Stomach (tissue), 9 donors: ENCODE data around the gene P2RX3. TPM values are rescaled to one million over a fixed set of nuclear protein-coding genes. Genes with fewer than 3 reads are reported as not detected.
A peak's percentile ranks its signal among the peaks of the same experiment; 100 is the strongest.

Experiments used
- DNase-seq, 2 donors: peaks; one replicate each; pipeline versions ENCODE4 v3.0.0 to v3.0.0-alpha.2; 2013 to 2019
- H3K27ac ChIP-seq, 5 donors: fragments of 200-600 bp in 4 of 5; sonication (generic) in 4 of 5; one replicate each; pipeline ENCODE4 v1.5.1; 2013 to 2019; ENCODE audit warnings: mild to moderate bottlenecking in 1 of 5, moderate library complexity in 1 of 5
- H3K27me3 ChIP-seq, 3 donors: fragments of 200-600 bp; sonication (generic); one replicate each; pipeline ENCODE4 v1.5.1; 2017 to 2019; ENCODE audit warnings: mixed run types in 1 of 3
- H3K36me3 ChIP-seq, 4 donors: fragments of 200-600 bp; sonication (generic); 1 replicate in 3 of 4; 2 replicates in 1 of 4; pipeline ENCODE4 v1.5.1; 2016 to 2019
- H3K4me1 ChIP-seq, 4 donors: fragments of 200-600 bp; sonication (generic); one replicate each; pipeline ENCODE4 v1.5.1; 2016 to 2019
- H3K4me3 ChIP-seq, 4 donors: fragments of 200-600 bp; sonication (generic) in 3 of 4; one replicate each; pipeline ENCODE4 v1.5.1; 2016 to 2019; ENCODE audit warnings: mild to moderate bottlenecking in 1 of 4
- H3K9me3 ChIP-seq, 4 donors: fragments of 200-600 bp; sonication (generic); one replicate each; pipeline ENCODE4 v1.5.1; 2016 to 2019
- CTCF ChIP-seq, 7 experiments: fragments of 450-650 bp in 4 of 7; fragments of 200-600 bp in 3 of 7; sonication (generic) in 3 of 7; IDR thresholded peaks; one replicate each; pipeline ENCODE4 v1.5.1; 2016 to 2019; ENCODE audit warnings: antibody characterized with exemption in 7 of 7, control low read depth in 2 of 7, mild to moderate bottlenecking in 1 of 7
- EP300 ChIP-seq: sonication (generic); formaldehyde crosslinking; IDR thresholded peaks from one replicate; pipeline ENCODE4 v1.6.1; 2017; ENCODE audit warnings: antibody characterized with exemption
- POLR2A ChIP-seq, 4 donors: fragments of 450-650 bp; IDR thresholded peaks; one replicate each; pipeline ENCODE4 v1.6.1; 2016; ENCODE audit warnings: antibody characterized with exemption in 4 of 4, control low read depth in 2 of 4, mild to moderate bottlenecking in 1 of 4, moderate library complexity in 1 of 4
- POLR2AphosphoS5 ChIP-seq, 3 donors: sonication (generic); formaldehyde crosslinking; IDR thresholded peaks; one replicate each; pipeline ENCODE4 v1.6.1; 2016; ENCODE audit warnings: antibody characterized with exemption in 3 of 3
- WGBS, 5 donors: extraction: QIAGEN DNeasy Blood & Tissue Kit in 3 of 5; methylation state at CpG; one replicate each; pipeline versions ENCODE4 v1.1.5 to v1.1.7; 2013 to 2018; 5-methylcytosine and 5-hydroxymethylcytosine counted together
- intact Hi-C: fragments of 100-400 bp; cut with DNase I; formaldehyde crosslinking; loops from one replicate; pipeline ENCODE4 v1.15.1; 2023; ENCODE audit warnings: low total_unique reads
- polyA plus RNA-seq, 3 donors: library from polyadenylated mRNA; stranded (reverse); fragments of 200-250 nt; gene quantifications; one replicate each; pipeline ENCODE4 v1.2.3, GENCODE V29; 2013
- total RNA-seq, 5 donors: library from RNA; depleted of rRNA; stranded (reverse); fragments of >200 nt; gene quantifications; one replicate each; pipeline versions ENCODE4 v1.1.0 to v1.2.3, GENCODE V29; 2014 to 2016
- donor health status: healthy with polysubstance abuse.
- donor health status: Bipolar disorder and iron deficiency.
- donor health status: healthy.

Gene P2RX3
- total and polyA plus RNA-seq, 8 donors = 0.18 to 1.7 TPM; not detected in 6

DNA sequence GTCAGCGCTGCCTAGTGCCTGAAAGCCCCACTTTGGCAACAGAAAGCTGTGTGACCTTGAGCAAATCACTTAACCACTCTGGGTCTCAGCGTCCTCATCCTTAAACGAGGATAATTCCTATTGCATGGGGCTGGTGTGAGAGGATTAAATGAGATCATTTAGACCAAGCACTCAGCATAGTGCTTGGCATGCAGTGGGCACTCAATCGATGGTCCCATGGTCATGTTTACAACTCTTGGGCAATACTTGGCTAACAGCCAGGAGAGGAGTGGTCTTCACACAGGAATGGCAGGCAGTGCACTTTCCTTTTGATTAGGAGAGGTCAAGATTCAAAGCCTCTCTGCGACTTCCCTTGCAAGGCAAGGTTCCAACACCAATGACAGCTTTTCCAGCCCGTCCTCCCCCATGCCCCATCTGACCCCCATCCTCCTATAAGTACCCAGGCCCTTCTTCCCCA, 27.5 kb upstream of the P2RX3 start:
- H3K27me3 ChIP-seq = no peaks in the 10 kb centered on the region
- H3K4me1 ChIP-seq = peaks cover 82 to 100% (median 94%) of the 10 kb centered on the region in 4 donors
- peak overlapping the region; percentile 84 to 95 (median 90) for H3K27ac ChIP-seq
- TF ChIP-seq POLR2AphosphoS5 (IDR thresholded peaks at IDR 0.05) (peak in 1 of 3 donors; percentile 72), CTCF (IDR thresholded peaks at IDR 0.05) (no peak), EP300 (no peak), POLR2A (IDR thresholded peaks at IDR 0.05) (no peak)
- peaks cover 54 to 69% (median 62%) of the 10 kb centered on the region in 4 donors for H3K36me3 ChIP-seq
- DNase-seq = peak in 1 of 2 donors; percentile 82
- H3K4me3 ChIP-seq = peak overlapping the region; percentile 42 to 52 (median 45)
- H3K9me3 ChIP-seq = no peaks in the 10 kb centered on the region
- intact Hi-C loops = no loop called here
- 27 to 42% (median 31%) methylated on average over 6 of the region's 6 CpGs for WGBS, 5 donors

- intact Hi-C loops = no loop called here
- TF ChIP-seq POLR2AphosphoS5 (IDR thresholded peaks at IDR 0.05) (peak; percentile 34 to 92 (median 84)), CTCF (IDR thresholded peaks at IDR 0.05) (no peak), POLR2A (IDR thresholded peaks at IDR 0.05) (peak in 1 of 4 donors; percentile 41)
- Histone ChIP-seq H3K9me3 (no peaks in the 10 kb centered on the region), H3K27me3 (no peaks in the 10 kb centered on the region), H3K4me1 (peaks cover 82 to 100% (median 94%) of the 10 kb centered on the region in 4 donors), H3K27ac (peak overlapping the region; percentile 84 to 95 (median 90)), H3K36me3 (peaks cover 60 to 72% (median 69%) of the 10 kb centered on the region in 4 donors), H3K4me3 (peak overlapping the region; percentile 42 to 52 (median 45))
- peak; percentile 94 to 97 for DNase-seq
- WGBS, 5 donors = 0 to 3% (median 1%) methylated on average over 11 to 31 of the region's 31 CpGs
These were observed 26.8 kb upstream of the P2RX3 start for GRCh38 chr11:57311109-57311936.

DNA sequence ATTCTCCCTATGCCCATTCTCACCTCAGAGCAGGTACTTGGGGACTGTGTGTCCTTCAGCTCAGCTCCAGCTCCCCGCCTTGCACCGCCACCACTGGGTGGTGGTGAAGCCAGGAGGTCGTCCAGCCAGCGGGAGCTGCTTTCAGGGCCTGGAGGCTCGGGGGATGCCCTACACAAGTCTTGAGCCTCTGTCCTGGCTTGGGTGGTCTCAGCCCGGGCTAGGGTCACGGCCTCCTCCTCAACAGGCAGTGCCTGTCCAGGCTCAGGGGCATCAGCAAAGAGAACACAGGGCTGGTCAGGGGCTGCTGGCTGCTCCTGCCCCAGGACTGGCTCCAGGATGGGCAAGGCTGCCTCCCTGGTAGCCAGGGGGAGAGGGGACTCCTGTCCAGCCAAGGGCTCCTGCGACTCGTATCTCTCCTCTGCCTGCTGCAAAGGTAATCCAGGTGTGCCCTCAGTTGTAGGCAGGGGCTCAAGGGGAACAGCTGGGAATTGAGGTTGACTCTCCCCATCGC, 25.6 kb upstream of the P2RX3 start:
- intact Hi-C loops = no loop called here
- 57 to 70% (median 63%) methylated on average over 4 to 10 of the region's 10 CpGs for WGBS, 5 donors
- H3K36me3 ChIP-seq = peaks cover 71 to 83% (median 80%) of the 10 kb centered on the region in 4 donors
- no peaks in the 10 kb centered on the region for H3K27me3 ChIP-seq
- TF ChIP-seq POLR2AphosphoS5 (IDR thresholded peaks at IDR 0.05) (no peak), EP300 (no peak), CTCF (IDR thresholded peaks at IDR 0.05) (no peak), POLR2A (IDR thresholded peaks at IDR 0.05) (no peak)
- no peaks in the 10 kb centered on the region for H3K9me3 ChIP-seq
- H3K4me1 ChIP-seq = peaks cover 83 to 100% (median 94%) of the 10 kb centered on the region in 4 donors
- peak in 1 of 2 donors; percentile 47 for DNase-seq
- peak overlapping the region; percentile 84 to 95 (median 90) for H3K27ac ChIP-seq
- peak overlapping the region in 1 of 4 donors; percentile 52 for H3K4me3 ChIP-seq

- H3K36me3 ChIP-seq = peaks cover 73 to 85% (median 82%) of the 10 kb centered on the region in 4 donors
- intact Hi-C loops = no loop called here
- WGBS, 5 donors = 56 to 74% (median 56%) methylated on average over 18 to 26 of the region's 26 CpGs
These were observed 24.9 kb upstream of the P2RX3 start for GRCh38 chr11:57313071-57313787.

More at GRCh38 chr11:57313071-57313787, 24.9 kb upstream of the P2RX3 start:
- peak overlapping the region; percentile 84 to 95 (median 90) for H3K27ac ChIP-seq
- no peaks in the 10 kb centered on the region for H3K9me3 ChIP-seq
- peak; percentile 57 to 64 for DNase-seq
- H3K27me3 ChIP-seq = no peaks in the 10 kb centered on the region
- TF ChIP-seq CTCF (IDR thresholded peaks at IDR 0.05) = no peak
- TF ChIP-seq POLR2AphosphoS5 (IDR thresholded peaks at IDR 0.05) = peak in 1 of 3 donors; percentile 23
- no peak for TF ChIP-seq POLR2A (IDR thresholded peaks at IDR 0.05)
- TF ChIP-seq EP300 = no peak
- H3K4me1 ChIP-seq = peaks cover 83 to 100% (median 94%) of the 10 kb centered on the region in 4 donors
- H3K4me3 ChIP-seq = no peak overlapping the region
